Epithelial cell of prostate (primary cell): Measurements from ENCODE around the gene LEF1.

Experiments
- DNase-seq: peaks from one replicate; pipeline ENCODE4 v3.0.0-alpha.2; 2011; ENCODE audit warnings: low read depth, low spot score
- H3K27ac ChIP-seq: fragments of 450-650 bp; 2 replicates; pipeline ENCODE4 v1.5.1; 2017; ENCODE audit warnings: mild to moderate bottlenecking

The LEF1 gene

GRCh38 chr4:108152980-108153379, 15.8 kb downstream of the LEF1 start:
- H3K27ac ChIP-seq: no peak overlapping the region

GRCh38 chr4:108149588-108150380, 18.9 kb downstream of the LEF1 start:
- H3K27ac ChIP-seq: no peak overlapping the region
- no peak for DNase-seq

More at GRCh38 chr4:108152980-108153379, 15.8 kb downstream of the LEF1 start:
- DNase-seq: no peak

- H3K27ac ChIP-seq: no peak overlapping the region
Measured at GRCh38 chr4:108148316-108148715, 20.4 kb downstream of the LEF1 start.

GRCh38 chr4:108146819-108147218, 21.9 kb downstream of the LEF1 start:
- no peak for DNase-seq
- H3K27ac ChIP-seq: no peak overlapping the region

More at GRCh38 chr4:108148316-108148715, 20.4 kb downstream of the LEF1 start:
- no peak for DNase-seq

GRCh38 chr4:108146336-108146735, 22.4 kb downstream of the LEF1 start:
- no peak overlapping the region for H3K27ac ChIP-seq
- DNase-seq: no peak

- no peak overlapping the region for H3K27ac ChIP-seq
- DNase-seq: no peak
Measured at GRCh38 chr4:108144451-108144850, 24.3 kb downstream of the LEF1 start.

- H3K27ac ChIP-seq: no peak overlapping the region
Measured at GRCh38 chr4:108143515-108143914, 25.2 kb downstream of the LEF1 start.

GRCh38 chr4:108142870-108143269, 25.9 kb downstream of the LEF1 start:
- no peak overlapping the region for H3K27ac ChIP-seq
- no peak for DNase-seq

More at GRCh38 chr4:108143515-108143914, 25.2 kb downstream of the LEF1 start:
- no peak for DNase-seq

GRCh38 chr4:108141213-108141950, 27.4 kb downstream of the LEF1 start:
- no peak for DNase-seq
- H3K27ac ChIP-seq: no peak overlapping the region

GRCh38 chr4:108140328-108140727, 28.4 kb downstream of the LEF1 start:
- no peak overlapping the region for H3K27ac ChIP-seq
- no peak for DNase-seq

- no peak for DNase-seq
- H3K27ac ChIP-seq: no peak overlapping the region
Measured at GRCh38 chr4:108139089-108139488, 29.6 kb downstream of the LEF1 start.

- H3K27ac ChIP-seq: no peak overlapping the region
Measured at GRCh38 chr4:108135549-108136209, 33.1 kb downstream of the LEF1 start.

GRCh38 chr4:108130955-108131354, 37.8 kb downstream of the LEF1 start:
- DNase-seq: no peak
- no peak overlapping the region for H3K27ac ChIP-seq

More at GRCh38 chr4:108135549-108136209, 33.1 kb downstream of the LEF1 start:
- DNase-seq: peak; percentile 18

GRCh38 chr4:108129196-108129595, 39.5 kb downstream of the LEF1 start:
- DNase-seq: no peak
- no peak overlapping the region for H3K27ac ChIP-seq

GRCh38 chr4:108126806-108127205, 41.9 kb downstream of the LEF1 start:
- no peak overlapping the region for H3K27ac ChIP-seq
- DNase-seq: no peak

- H3K27ac ChIP-seq: no peak overlapping the region
Measured at GRCh38 chr4:108120789-108121188, 47.9 kb downstream of the LEF1 start.

GRCh38 chr4:108119199-108119800, 49.4 kb downstream of the LEF1 start:
- no peak overlapping the region for H3K27ac ChIP-seq
- no peak for DNase-seq

More at GRCh38 chr4:108120789-108121188, 47.9 kb downstream of the LEF1 start:
- DNase-seq: no peak

- peak; percentile 40 for DNase-seq
- no peak overlapping the region for H3K27ac ChIP-seq
Measured at GRCh38 chr4:108118505-108118904, 50.2 kb downstream of the LEF1 start.

GRCh38 chr4:108117418-108118182, 51.1 kb downstream of the LEF1 start:
- DNase-seq: no peak
- H3K27ac ChIP-seq: no peak overlapping the region
